ENCODE measurements around the gene ABHD5. TPM values are rescaled to one million over a fixed set of nuclear protein-coding genes. Genes with fewer than 3 reads are reported as not detected.
"Not testable (repeated sequence)": the region's sequence is repeated elsewhere in the genome, so short reads cannot be mapped to it uniquely, and the experiment has no call there.

ABHD5 gene
- total and polyA plus RNA-seq, 2 of the 8 experiments (the other 6 are each of a cell fraction or from before 2014, with no cell fraction given) = 10.5 to 16.4 TPM

GRCh38 chr3:43656390-43656789 is 34.3 kb upstream of the ABHD5 start:
- WGBS, 2 experiments (ENCODE audit: extremely low coverage in 1 of 2, insufficient coverage in 1 of 2, insufficient read length in 1 of 2, insufficient replicate concordance in 2 of 2, low coverage in 1 of 2, low lambda C conversion rate in 2 of 2, missing lambda C conversion rate in 1 of 2) = 90% methylated on average over 18 of the region's 22 CpGs; no CpG with 5 or more reads in 1 of the 2 experiments
- H3K9ac ChIP-seq (replicated peaks in 1 of 4; ENCODE audit: extremely low read depth in 1 of 4, low read depth in 3 of 4, low read length in 3 of 4); H2BK5ac ChIP-seq (ENCODE audit: low read depth, low read length): not testable (repeated sequence)

More at GRCh38 chr3:43656390-43656789, 34.3 kb upstream of the ABHD5 start:
- H3K18ac ChIP-seq (ENCODE audit: extremely low read depth, low read length); H2AK5ac ChIP-seq (ENCODE audit: low read depth, low read length); H3K27me3 ChIP-seq (replicated peaks in 1 of 4; ENCODE audit: control insufficient read depth in 3 of 4, extremely low read depth in 1 of 4, insufficient read depth in 3 of 4, low read length in 3 of 4); H3K4me1 ChIP-seq (replicated peaks in 1 of 4; ENCODE audit: control insufficient read depth in 3 of 4, insufficient read depth in 4 of 4, low read length in 3 of 4); POLR2A ChIA-PET (ENCODE audit: partially characterized antibody); H3K23me2 ChIP-seq (ENCODE audit: low read depth, low read length); H3K14ac ChIP-seq (ENCODE audit: insufficient read length); H4K5ac ChIP-seq (ENCODE audit: insufficient read length, low read depth, low read length); H2BK120ac ChIP-seq (replicated peaks; ENCODE audit: low read depth, low read length); H3K79me1 ChIP-seq (ENCODE audit: low read depth, low read length); H4K20me1 ChIP-seq (replicated peaks in 1 of 2; ENCODE audit: control insufficient read depth in 1 of 2, insufficient read depth in 2 of 2, low read length in 2 of 2); H4K8ac ChIP-seq (ENCODE audit: extremely low read depth, insufficient read depth, low read length); H2BK15ac ChIP-seq (ENCODE audit: low read length); H2BK20ac ChIP-seq (ENCODE audit: low read length); H3K4ac ChIP-seq (replicated peaks; ENCODE audit: insufficient read length, low read depth, low read length); H3K79me2 ChIP-seq (ENCODE audit: control insufficient read depth in 1 of 2, insufficient read depth in 2 of 2, low read length in 2 of 2); H4K91ac ChIP-seq (replicated peaks; ENCODE audit: insufficient read length, low read length); H2BK12ac ChIP-seq (ENCODE audit: low read depth, low read length); H3K23ac ChIP-seq (ENCODE audit: insufficient read length); H3K36me3 ChIP-seq (ENCODE audit: control insufficient read depth in 2 of 4, insufficient read depth in 4 of 4, low read length in 3 of 4); FAIRE-seq; DNase-seq (ENCODE audit: low read depth in 1 of 2, low spot score in 2 of 2); H3K4me2 ChIP-seq (ENCODE audit: insufficient read depth in 1 of 2, low read depth in 2 of 2, low read length in 2 of 2); H3K56ac ChIP-seq (replicated peaks; ENCODE audit: insufficient read length, low read depth, low read length); H3K4me3 ChIP-seq (ENCODE audit: extremely low read depth in 1 of 4, insufficient read depth in 2 of 4, low read depth in 3 of 4, low read length in 4 of 4); H3K9me3 ChIP-seq (ENCODE audit: insufficient read depth in 2 of 2, low read depth in 1 of 2, low read length in 1 of 2); H2AFZ ChIP-seq (ENCODE audit: low read length); H3K27ac ChIP-seq (ENCODE audit: low read depth, low read length): not testable (repeated sequence)
- CTCF ChIA-PET (ENCODE audit: partially characterized antibody) = interaction anchor here (1.1 to 1.7 kb wide), 2 partner anchors 18 to 34 kb away, joined by 3 read pairs; no protein-coding TSS in a partner anchor
